ENCODE measurements around the gene HSPG2.
"Not testable (repeated sequence)": the region's sequence is repeated elsewhere in the genome, so short reads cannot be mapped to it uniquely, and the experiment has no call there.

HSPG2 gene

GRCh38 chr1:21839337-21840037 is 97.6 kb downstream of the HSPG2 start:
- no peak for DNase-seq

- DNase-seq, result no peak
Observed at GRCh38 chr1:21838359-21839157, 98.6 kb downstream of the HSPG2 start.

GRCh38 chr1:21837476-21837875 is 99.6 kb downstream of the HSPG2 start:
- DNase-seq, result no peak

- DNase-seq, result no peak
Observed at GRCh38 chr1:21836729-21837128, 100.4 kb downstream of the HSPG2 start.

- no peak for DNase-seq
Observed at GRCh38 chr1:21836010-21836409, 101.1 kb downstream of the HSPG2 start.

GRCh38 chr1:21834666-21835065 is 102.4 kb downstream of the HSPG2 start:
- no peak for DNase-seq

GRCh38 chr1:21834094-21834493 is 103.0 kb downstream of the HSPG2 start:
- DNase-seq, result no peak

- no peak for DNase-seq
Observed at GRCh38 chr1:21833392-21833976, 103.6 kb downstream of the HSPG2 start.

GRCh38 chr1:21831454-21831970 is 105.6 kb downstream of the HSPG2 start:
- DNase-seq, result no peak

GRCh38 chr1:21830792-21831453 is 106.2 kb downstream of the HSPG2 start:
- no peak for DNase-seq

GRCh38 chr1:21829294-21829693 is 107.8 kb downstream of the HSPG2 start:
- no peak for DNase-seq

- no peak for DNase-seq
Observed at GRCh38 chr1:21828506-21829210, 108.5 kb downstream of the HSPG2 start.

GRCh38 chr1:21828075-21828474 is 109.0 kb downstream of the HSPG2 start:
- DNase-seq, result no peak

GRCh38 chr1:21827141-21827679 is 109.9 kb downstream of the HSPG2 start:
- no peak for DNase-seq

GRCh38 chr1:21826694-21827093 is 110.4 kb downstream of the HSPG2 start:
- DNase-seq, result not testable (repeated sequence)

- DNase-seq, result no peak
Observed at GRCh38 chr1:21825393-21825792, 111.7 kb downstream of the HSPG2 start.

GRCh38 chr1:21824926-21825325 is 112.2 kb downstream of the HSPG2 start:
- no peak for DNase-seq

- no peak for DNase-seq
Observed at GRCh38 chr1:21823980-21824702, 113.0 kb downstream of the HSPG2 start.

GRCh38 chr1:21823206-21823979 is 113.7 kb downstream of the HSPG2 start:
- DNase-seq, result no peak

- DNase-seq, result no peak
Observed at GRCh38 chr1:21822349-21822748, 114.8 kb downstream of the HSPG2 start.
